ENCODE results near the gene PARD3.

PARD3 gene

GRCh38 chr10:34299105-34299611, 515.9 kb downstream of the PARD3 start:
- H3K27ac ChIP-seq, result no peak overlapping the region
- TF ChIP-seq CTCF (IDR thresholded peaks at IDR 0.05), result no peak
- no peaks in the 10 kb centered on the region for H3K27me3 ChIP-seq (ENCODE audit: control insufficient read depth, insufficient read depth, low read length)
- H3K79me2 ChIP-seq, result no peaks in the 10 kb centered on the region
- no peak overlapping the region for H3K9ac ChIP-seq
- no peaks in the 10 kb centered on the region for H3K9me3 ChIP-seq (ENCODE audit: control insufficient read depth, low read length)
- no peak overlapping the region for H3K4me3 ChIP-seq (ENCODE audit: low read depth, low read length)
- H3K36me3 ChIP-seq (ENCODE audit: control insufficient read depth, insufficient read depth, low read length), result no peaks in the 10 kb centered on the region
- H3K4me1 ChIP-seq, result peaks cover 9% of the 10 kb centered on the region
- no peak overlapping the region for H3K4me2 ChIP-seq (ENCODE audit: low read length)
- H2AFZ ChIP-seq, result no peak overlapping the region

GRCh38 chr10:34298346-34298818, 516.7 kb downstream of the PARD3 start:
- no peak for TF ChIP-seq CTCF (IDR thresholded peaks at IDR 0.05)

GRCh38 chr10:34297541-34298345, 517.4 kb downstream of the PARD3 start:
- no peak overlapping the region for H3K9ac ChIP-seq
- no peak overlapping the region for H2AFZ ChIP-seq
- H3K27me3 ChIP-seq (ENCODE audit: control insufficient read depth, insufficient read depth, low read length), result no peaks in the 10 kb centered on the region
- no peaks in the 10 kb centered on the region for H3K36me3 ChIP-seq (ENCODE audit: control insufficient read depth, insufficient read depth, low read length)
- no peaks in the 10 kb centered on the region for H3K9me3 ChIP-seq (ENCODE audit: control insufficient read depth, low read length)
- no peak overlapping the region for H3K4me2 ChIP-seq (ENCODE audit: low read length)
- H3K79me2 ChIP-seq, result no peaks in the 10 kb centered on the region
- no peak overlapping the region for H3K4me3 ChIP-seq (ENCODE audit: low read depth, low read length)
- no peak overlapping the region for H3K27ac ChIP-seq
- TF ChIP-seq CTCF (IDR thresholded peaks at IDR 0.05), result no peak
- H3K4me1 ChIP-seq, result peaks cover 9% of the 10 kb centered on the region

More at GRCh38 chr10:34298346-34298818, 516.7 kb downstream of the PARD3 start:
- H2AFZ ChIP-seq, result no peak overlapping the region
- H3K4me3 ChIP-seq (ENCODE audit: low read depth, low read length), result no peak overlapping the region
- no peak overlapping the region for H3K4me2 ChIP-seq (ENCODE audit: low read length)
- H3K36me3 ChIP-seq (ENCODE audit: control insufficient read depth, insufficient read depth, low read length), result no peaks in the 10 kb centered on the region
- H3K4me1 ChIP-seq, result peaks cover 9% of the 10 kb centered on the region
- no peaks in the 10 kb centered on the region for H3K9me3 ChIP-seq (ENCODE audit: control insufficient read depth, low read length)
- no peak overlapping the region for H3K9ac ChIP-seq
- H3K79me2 ChIP-seq, result no peaks in the 10 kb centered on the region
- no peak overlapping the region for H3K27ac ChIP-seq
- H3K27me3 ChIP-seq (ENCODE audit: control insufficient read depth, insufficient read depth, low read length), result no peaks in the 10 kb centered on the region

GRCh38 chr10:34295142-34295548, 520.0 kb downstream of the PARD3 start:
- Histone ChIP-seq H3K4me3 (ENCODE audit: low read depth, low read length) (no peak overlapping the region), H3K9me3 (ENCODE audit: control insufficient read depth, low read length) (no peaks in the 10 kb centered on the region), H2AFZ (no peak overlapping the region), H3K79me2 (no peaks in the 10 kb centered on the region), H3K4me1 (peaks cover 9% of the 10 kb centered on the region), H3K9ac (no peak overlapping the region), H3K27ac (no peak overlapping the region), H3K36me3 (ENCODE audit: control insufficient read depth, insufficient read depth, low read length) (no peaks in the 10 kb centered on the region), H3K27me3 (ENCODE audit: control insufficient read depth, insufficient read depth, low read length) (no peaks in the 10 kb centered on the region), H3K4me2 (ENCODE audit: low read length) (no peak overlapping the region)
- TF ChIP-seq CTCF (IDR thresholded peaks at IDR 0.05), result no peak

All from parathyroid adenoma (tissue), 2 donors.